UCSD-AML1 (cell line): ENCODE measurements around the gene RAB40C.

Experiments used
- DNase-seq: peaks from one replicate; lab custom pipeline; 2025; ENCODE audit not compliant: unreplicated experiment; lab: John Stamatoyannopoulos, UW

RAB40C gene

GRCh38 chr16:678209-678857, 88.5 kb downstream of the RAB40C start:
- no peak for DNase-seq
